Fibroblast of the aortic adventitia (primary cell): Measurements from ENCODE around the gene HDAC10. TPM values are rescaled to one million over a fixed set of nuclear protein-coding genes. Genes with fewer than 3 reads are reported as not detected.

Experiments
- DNase-seq: peaks from one replicate; pipeline ENCODE4 v3.0.0-alpha.2; 2010; ENCODE audit warnings: low read depth
- H3K4me3 ChIP-seq: 2 replicates; pipeline ENCODE4 v1.5.1; 2011; ENCODE audit warnings: low read depth, mild to moderate bottlenecking, control low read depth, low read length, moderate library complexity
- total RNA-seq: library from RNA; depleted of rRNA; stranded (reverse); fragments of >200 nt; gene quantifications from 2 replicates; pipeline ENCODE4 v1.2.3, GENCODE V29; 2012; ENCODE audit warnings: low replicate concordance
- TF ChIP-seq, protein P1 (sequence below): IDR thresholded peaks from 2 replicates; pipeline ENCODE4 v1.5.1; 2011; ENCODE audit warnings: mild to moderate bottlenecking, low read length, control low read depth, inconsistent platforms; ENCODE audit not compliant: insufficient read depth

Gene HDAC10
- total RNA-seq, 1 donor: 15.4 TPM

DNA sequence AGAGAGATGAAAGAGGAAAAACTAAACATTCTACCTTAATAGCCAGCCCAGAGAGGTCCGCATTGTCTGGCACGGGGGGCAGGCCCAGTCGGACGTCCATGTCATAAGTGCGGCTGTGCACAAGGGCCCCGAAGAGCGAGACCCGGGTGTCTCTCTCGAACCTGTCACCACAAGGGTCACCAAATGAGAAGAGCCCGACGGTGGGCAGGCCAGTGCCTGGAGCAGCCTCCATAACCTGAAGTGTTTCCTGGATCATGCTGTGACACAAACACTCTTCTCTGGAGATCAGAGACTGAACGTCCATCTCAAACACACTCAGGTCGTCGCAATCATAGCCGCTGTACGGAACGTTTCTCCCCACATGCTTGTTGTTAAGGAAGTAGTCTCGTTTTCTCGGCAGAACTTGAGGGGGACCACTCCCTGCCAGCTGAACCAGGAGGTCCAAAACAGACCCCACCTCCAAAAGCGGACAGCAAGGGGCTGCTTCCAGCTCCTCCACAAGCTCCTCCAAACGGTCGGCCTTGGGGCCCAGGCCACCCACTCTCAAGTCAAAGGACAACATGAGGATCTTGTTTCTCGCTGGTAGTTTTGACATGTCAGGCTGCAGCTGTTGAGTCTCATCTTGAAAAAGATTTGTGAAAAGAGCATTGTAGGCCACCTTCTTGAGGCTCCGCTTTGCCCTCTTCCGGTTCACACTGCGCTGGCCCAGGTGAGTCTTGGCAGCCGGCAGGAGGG lies 7.2 kb downstream of the HDAC10 start:
- TF ChIP-seq, protein P1, sequence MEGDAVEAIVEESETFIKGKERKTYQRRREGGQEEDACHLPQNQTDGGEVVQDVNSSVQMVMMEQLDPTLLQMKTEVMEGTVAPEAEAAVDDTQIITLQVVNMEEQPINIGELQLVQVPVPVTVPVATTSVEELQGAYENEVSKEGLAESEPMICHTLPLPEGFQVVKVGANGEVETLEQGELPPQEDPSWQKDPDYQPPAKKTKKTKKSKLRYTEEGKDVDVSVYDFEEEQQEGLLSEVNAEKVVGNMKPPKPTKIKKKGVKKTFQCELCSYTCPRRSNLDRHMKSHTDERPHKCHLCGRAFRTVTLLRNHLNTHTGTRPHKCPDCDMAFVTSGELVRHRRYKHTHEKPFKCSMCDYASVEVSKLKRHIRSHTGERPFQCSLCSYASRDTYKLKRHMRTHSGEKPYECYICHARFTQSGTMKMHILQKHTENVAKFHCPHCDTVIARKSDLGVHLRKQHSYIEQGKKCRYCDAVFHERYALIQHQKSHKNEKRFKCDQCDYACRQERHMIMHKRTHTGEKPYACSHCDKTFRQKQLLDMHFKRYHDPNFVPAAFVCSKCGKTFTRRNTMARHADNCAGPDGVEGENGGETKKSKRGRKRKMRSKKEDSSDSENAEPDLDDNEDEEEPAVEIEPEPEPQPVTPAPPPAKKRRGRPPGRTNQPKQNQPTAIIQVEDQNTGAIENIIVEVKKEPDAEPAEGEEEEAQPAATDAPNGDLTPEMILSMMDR: no peak
- H3K4me3 ChIP-seq: peak overlapping the region; percentile 77
- peak; percentile 7 for DNase-seq

DNA sequence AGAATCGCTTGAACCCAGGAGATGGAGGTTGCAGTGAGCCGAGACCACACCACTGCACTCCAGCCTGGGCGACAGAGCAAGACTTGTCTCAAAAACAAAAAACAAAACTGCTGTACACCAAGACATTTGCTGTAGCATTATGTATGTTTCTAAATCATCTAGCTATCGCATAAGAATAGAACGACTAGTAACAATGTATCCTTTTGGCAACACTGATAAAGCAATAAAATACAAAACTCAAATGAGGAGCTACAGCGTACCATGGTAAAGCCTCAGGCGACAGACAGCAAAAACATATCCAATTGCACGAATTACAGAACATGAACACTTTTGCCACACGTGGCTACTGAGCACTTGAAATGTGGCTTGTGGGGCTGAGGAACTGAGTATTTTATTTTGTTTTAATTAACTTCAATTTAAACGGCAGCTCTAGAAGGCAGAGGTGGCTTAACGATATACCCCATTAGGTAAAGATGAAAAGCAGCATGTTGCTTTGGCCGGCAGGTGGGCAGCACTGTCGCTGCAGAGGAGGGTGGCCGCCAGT lies 8.6 kb downstream of the HDAC10 start:
- peak overlapping the region; percentile 60 for H3K4me3 ChIP-seq
- peak; percentile 9 for DNase-seq
- TF ChIP-seq, protein P1: no peak

DNA sequence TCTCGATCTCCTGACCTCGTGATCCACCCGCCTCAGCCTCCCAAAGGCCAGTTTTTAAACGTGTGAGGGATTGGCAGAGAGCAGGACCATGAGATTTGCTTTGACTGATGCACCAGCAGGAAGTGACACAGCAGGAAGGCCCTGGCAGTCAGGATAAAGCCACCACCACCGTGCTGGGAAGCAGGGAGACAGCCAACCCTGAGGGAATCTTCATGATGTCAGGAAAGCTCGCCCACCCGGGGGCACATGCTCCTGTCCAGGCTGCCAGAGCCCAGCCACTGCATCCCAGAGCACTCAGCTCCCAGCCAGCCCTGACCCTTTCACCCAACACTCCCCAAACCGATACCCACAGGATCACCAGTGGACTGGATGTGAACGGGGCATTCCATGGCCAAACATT lies 12.3 kb downstream of the HDAC10 start:
- DNase-seq: no peak
- TF ChIP-seq, protein P1: no peak
- no peak overlapping the region for H3K4me3 ChIP-seq

DNA sequence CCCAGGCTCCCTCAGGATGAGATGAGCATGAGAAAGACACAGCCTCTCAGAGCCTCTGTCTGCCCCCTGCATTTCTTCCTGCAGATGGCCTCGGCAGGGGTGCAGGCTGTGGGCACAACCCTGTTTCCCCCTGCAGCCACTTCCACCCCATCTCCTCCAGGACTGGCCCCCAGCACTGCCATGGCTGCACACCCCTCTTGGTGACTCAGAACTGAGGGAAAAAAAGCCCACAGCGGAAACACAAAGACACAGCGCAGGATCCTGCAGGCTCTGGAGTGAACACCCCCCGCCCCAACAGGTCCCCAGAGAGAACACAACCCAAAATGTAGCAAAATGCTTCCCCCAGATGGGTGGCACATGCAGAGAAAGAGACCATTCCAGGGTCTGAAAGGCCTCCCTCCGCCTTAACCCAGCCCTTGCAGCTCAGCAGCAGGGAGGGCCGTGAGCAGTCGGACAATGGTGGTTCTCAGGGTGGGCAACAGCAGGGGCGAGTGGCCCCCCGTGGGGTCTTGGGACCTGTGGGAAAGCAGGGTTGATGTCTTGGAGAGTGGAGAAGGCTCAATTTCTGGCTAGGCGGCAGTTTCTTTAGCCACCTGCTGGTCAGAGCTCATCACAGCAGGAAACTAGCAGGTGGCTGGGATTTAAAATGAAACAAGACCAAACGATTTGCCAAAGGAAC lies 14.2 kb downstream of the HDAC10 start:
- TF ChIP-seq, protein P1: peak; percentile 46
- DNase-seq: peak; percentile 24
- no peak overlapping the region for H3K4me3 ChIP-seq

DNA sequence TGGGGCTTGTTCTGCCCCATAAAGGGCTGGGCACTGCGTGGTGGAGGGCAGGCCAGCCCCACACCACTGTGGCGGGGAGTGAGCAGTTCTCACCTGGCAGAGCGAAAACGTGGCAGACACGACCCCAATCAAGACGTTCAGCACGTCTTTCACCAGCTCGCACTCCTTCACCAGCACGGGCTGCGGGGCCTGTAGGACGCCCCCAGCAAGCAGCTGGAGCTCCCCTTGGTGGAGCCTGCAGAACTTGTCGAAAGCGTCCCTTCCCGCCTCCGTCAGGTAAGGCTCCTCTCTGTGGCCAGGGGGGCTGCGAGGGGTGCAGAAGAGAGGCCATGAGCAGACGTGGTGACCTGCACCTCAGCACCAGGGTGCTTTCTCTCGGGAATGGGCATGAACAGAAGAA lies 17.8 kb downstream of the HDAC10 start:
- TF ChIP-seq, protein P1: no peak
- no peak overlapping the region for H3K4me3 ChIP-seq
- no peak for DNase-seq

DNA sequence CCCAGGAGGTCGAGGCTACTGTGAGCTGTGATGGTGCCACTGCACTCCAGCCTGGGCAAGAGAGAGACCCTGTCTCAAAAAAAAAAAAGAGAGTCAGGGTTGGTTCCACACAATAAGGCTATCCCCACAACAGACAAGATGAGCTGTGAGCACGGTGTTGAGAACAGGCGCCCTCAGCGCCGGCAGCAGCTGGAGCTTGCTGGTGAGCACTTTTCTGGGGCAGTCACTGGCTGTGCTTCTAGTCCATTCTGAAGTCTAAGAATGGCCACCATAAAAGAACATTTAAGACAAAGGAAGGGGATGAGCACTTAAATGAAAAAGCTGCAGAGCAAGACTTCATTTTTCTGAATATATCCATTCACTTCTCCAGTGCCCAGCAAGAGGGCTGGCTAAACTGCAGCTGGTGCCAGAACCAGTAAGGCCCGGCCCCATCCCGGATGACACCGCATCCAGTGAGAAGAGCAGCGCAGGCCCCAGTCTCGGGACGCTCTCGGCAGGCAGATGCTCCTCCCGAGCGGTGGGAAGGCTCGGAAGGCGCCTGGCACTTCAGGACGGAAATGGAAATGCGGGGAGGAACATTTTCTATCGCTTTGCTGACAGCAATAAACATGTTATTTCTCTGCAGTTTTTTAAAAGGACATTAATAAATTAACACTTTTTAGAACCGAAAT lies 18.4 kb downstream of the HDAC10 start:
- DNase-seq: no peak
- H3K4me3 ChIP-seq: no peak overlapping the region
- TF ChIP-seq, protein P1: no peak
